ENCODE measurements around the gene LAMTOR4.

LAMTOR4 gene

GRCh38 chr7:100169147-100169850 is 20.6 kb downstream of the LAMTOR4 start:
- H3K4me3 ChIP-seq (replicated peaks; ENCODE audit: low read depth, low read length), result no peak overlapping the region
- DNase-seq (ENCODE audit: low read depth), result no peak
- no peak for TF ChIP-seq CTCF (IDR thresholded peaks at IDR 0.05; ENCODE audit: low read length, missing control alignments)

- TF ChIP-seq CTCF (IDR thresholded peaks at IDR 0.05; ENCODE audit: low read length, missing control alignments), result no peak
- DNase-seq (ENCODE audit: low read depth), result no peak
- H3K4me3 ChIP-seq (replicated peaks; ENCODE audit: low read depth, low read length), result no peak overlapping the region
These were observed 21.6 kb downstream of the LAMTOR4 start for GRCh38 chr7:100170101-100170897.

- TF ChIP-seq CTCF (IDR thresholded peaks at IDR 0.05; ENCODE audit: low read length, missing control alignments), result no peak
- no peak overlapping the region for H3K4me3 ChIP-seq (replicated peaks; ENCODE audit: low read depth, low read length)
- DNase-seq (ENCODE audit: low read depth), result no peak
These were observed 22.5 kb downstream of the LAMTOR4 start for GRCh38 chr7:100171087-100171681.

GRCh38 chr7:100171840-100172239 is 23.1 kb downstream of the LAMTOR4 start:
- no peak for DNase-seq (ENCODE audit: low read depth)
- TF ChIP-seq CTCF (IDR thresholded peaks at IDR 0.05; ENCODE audit: low read length, missing control alignments), result no peak
- no peak overlapping the region for H3K4me3 ChIP-seq (replicated peaks; ENCODE audit: low read depth, low read length)

- no peak for DNase-seq (ENCODE audit: low read depth)
- no peak overlapping the region for H3K4me3 ChIP-seq (replicated peaks; ENCODE audit: low read depth, low read length)
- no peak for TF ChIP-seq CTCF (IDR thresholded peaks at IDR 0.05; ENCODE audit: low read length, missing control alignments)
These were observed 25.2 kb downstream of the LAMTOR4 start for GRCh38 chr7:100173806-100174495.

GRCh38 chr7:100174582-100174981 is 25.9 kb downstream of the LAMTOR4 start:
- DNase-seq (ENCODE audit: low read depth), result no peak
- TF ChIP-seq CTCF (IDR thresholded peaks at IDR 0.05; ENCODE audit: low read length, missing control alignments), result no peak
- H3K4me3 ChIP-seq (replicated peaks; ENCODE audit: low read depth, low read length), result no peak overlapping the region

Data from fibroblast of pulmonary artery (primary cell).